Fibroblast of pulmonary artery (primary cell): Measurements from ENCODE around the gene PTPRT.

Experiments used
- DNase-seq: peaks from one replicate; pipeline ENCODE4 v3.0.0-alpha.2; 2010; ENCODE audit warnings: low read depth
- H3K4me3 ChIP-seq: replicated peaks from 2 replicates; pipeline ENCODE4 v1.5.1; 2011; ENCODE audit warnings: low read depth, mild to moderate bottlenecking, control low read depth, low read length, moderate library complexity
- TF ChIP-seq, protein P1 (sequence below): IDR thresholded peaks from 2 replicates; pipeline ENCODE4 v1.5.1; 2011; ENCODE audit warnings: mild to moderate bottlenecking, control low read depth, low read length, inconsistent platforms; ENCODE audit errors: missing control alignments

PTPRT gene

DNA sequence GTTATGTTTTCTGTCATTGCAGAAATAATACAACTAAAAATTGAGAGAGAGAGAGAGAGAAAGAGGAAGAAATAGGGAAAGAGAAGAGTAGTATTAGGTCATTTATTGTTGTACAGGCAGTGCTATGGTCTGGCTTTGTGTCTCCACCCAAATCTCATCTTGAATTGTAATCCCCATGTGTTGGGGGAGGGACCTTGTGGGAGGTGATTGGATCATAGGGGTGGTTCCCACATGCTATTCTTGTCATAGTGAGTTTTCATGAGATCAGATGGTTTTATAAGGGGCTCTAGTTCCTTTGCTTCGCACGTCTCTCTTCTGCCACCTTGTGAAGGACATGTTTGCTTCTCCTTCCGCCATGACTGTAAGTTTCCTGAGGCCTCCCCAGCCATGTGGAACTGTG, 894.1 kb downstream of the PTPRT start:
- TF ChIP-seq, protein P1, sequence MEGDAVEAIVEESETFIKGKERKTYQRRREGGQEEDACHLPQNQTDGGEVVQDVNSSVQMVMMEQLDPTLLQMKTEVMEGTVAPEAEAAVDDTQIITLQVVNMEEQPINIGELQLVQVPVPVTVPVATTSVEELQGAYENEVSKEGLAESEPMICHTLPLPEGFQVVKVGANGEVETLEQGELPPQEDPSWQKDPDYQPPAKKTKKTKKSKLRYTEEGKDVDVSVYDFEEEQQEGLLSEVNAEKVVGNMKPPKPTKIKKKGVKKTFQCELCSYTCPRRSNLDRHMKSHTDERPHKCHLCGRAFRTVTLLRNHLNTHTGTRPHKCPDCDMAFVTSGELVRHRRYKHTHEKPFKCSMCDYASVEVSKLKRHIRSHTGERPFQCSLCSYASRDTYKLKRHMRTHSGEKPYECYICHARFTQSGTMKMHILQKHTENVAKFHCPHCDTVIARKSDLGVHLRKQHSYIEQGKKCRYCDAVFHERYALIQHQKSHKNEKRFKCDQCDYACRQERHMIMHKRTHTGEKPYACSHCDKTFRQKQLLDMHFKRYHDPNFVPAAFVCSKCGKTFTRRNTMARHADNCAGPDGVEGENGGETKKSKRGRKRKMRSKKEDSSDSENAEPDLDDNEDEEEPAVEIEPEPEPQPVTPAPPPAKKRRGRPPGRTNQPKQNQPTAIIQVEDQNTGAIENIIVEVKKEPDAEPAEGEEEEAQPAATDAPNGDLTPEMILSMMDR = no peak
- H3K4me3 ChIP-seq = no peak overlapping the region
- DNase-seq = no peak

DNA sequence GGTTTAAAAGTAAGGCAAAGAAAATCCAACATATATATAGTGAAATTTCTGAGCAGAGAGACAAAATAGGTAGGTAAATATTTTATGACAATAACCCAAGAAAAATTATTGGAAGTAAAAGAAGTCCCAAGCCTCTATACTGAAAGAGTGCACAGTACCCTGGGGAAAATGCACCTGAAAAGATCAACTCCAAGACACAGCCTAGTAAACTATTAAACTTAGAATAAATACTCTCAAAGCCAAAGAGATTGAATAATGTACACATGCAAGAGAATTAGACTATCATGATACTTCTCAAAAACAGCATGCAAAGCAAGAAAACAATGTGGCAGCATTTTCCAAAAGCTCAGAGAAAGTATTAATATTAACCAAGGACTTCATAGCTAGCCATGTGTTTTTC, 894.7 kb downstream of the PTPRT start:
- no peak overlapping the region for H3K4me3 ChIP-seq
- no peak for DNase-seq
- TF ChIP-seq, protein P1 = no peak

DNA sequence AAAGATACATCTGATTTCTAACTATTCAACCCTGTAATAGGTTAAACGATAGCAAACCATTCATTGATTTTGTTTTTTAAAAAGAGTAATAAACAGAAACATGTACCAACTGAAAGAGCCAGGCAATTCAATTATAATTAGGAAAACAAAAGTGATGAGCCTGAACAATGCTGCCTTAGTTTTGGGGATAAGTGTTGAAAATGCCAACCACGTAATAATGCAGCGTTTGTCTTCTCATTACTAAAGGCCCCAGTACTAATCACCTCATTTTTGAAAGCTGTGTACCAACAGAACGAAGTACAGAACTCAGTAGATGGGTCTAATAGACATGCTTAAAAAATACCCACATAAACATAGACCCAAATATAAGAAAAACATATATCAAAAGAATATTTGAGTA, 907.9 kb downstream of the PTPRT start:
- no peak overlapping the region for H3K4me3 ChIP-seq
- DNase-seq = no peak
- TF ChIP-seq, protein P1 = no peak

DNA sequence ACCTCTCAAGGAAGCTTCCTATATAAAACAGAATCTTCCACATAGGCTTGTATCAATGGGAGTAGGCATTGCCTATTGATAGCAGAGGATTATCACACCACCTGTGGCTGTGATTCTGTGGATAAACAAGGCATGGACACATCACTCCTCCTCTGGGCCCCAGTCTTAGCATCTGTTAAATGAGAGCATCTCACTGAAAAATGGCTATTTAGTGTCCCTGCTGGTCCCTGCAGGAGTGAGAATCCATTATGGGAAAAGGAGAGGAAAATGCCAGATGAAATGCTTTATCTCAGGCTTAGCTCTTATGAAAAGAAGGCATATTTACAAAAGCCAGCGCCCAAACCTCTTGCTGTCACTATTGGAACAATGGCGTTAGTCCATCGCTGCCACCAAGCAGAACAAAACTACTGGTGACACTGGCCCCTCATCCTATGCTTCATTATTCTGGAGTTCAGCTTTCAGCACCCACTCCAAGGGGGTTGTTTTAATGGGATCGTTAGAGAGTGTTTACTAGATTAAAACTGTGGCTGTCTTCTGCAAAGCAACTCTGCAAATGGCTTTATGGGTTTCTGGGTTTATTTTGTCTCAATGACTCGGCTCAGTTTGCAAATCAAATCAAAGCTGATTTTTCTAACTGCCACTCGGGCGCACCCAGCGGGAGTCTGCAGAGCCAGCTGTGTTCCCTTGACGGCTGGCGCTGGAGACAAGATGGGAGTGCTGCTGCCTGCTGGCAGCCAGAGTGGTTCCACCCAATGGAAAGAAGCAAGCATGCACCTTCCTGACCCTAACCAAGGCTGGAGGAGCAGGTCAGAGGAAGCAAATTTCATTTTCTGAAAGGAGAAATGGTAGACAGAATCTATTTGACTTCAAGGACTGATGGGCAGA, 912.7 kb downstream of the PTPRT start:
- H3K4me3 ChIP-seq = no peak overlapping the region
- no peak for DNase-seq
- TF ChIP-seq, protein P1 = no peak

DNA sequence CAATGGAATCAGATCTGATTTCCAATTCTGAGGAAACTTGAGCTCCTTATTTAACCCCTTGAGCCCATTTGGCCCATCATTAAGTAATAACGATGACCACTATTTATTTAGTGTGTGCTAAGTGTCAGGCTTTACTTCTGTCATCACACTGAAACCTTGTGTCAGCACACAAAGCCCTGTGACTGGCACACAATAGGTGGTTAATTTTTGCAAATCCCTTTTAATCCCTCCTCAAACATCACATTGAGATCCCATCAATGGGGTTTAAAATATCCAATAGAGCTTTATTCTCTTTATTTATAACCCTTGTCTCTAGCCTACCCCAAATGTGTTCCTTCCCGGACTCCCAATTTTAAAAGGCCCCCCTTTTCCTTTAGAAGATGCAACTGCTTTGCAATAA, 914.7 kb downstream of the PTPRT start:
- H3K4me3 ChIP-seq = no peak overlapping the region
- DNase-seq = no peak
- TF ChIP-seq, protein P1 = no peak

DNA sequence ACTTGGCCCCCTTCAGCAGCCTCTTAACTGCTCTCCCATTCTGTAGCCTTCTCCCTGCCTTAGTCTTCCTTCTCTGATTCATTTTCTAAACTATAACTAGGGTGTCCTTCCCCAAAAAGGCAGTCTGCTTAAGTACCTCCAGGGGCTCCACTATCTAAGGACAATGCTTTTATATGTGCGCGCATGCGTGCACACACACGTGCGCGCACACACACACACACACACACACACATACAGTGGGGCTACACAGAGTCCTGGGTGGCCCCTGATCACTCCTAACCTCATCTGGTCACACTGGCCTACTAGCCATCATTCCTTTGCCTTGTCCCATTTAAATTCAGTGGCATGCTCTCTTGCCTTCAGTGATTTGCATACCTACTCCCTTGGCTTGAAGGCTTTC, 917.2 kb downstream of the PTPRT start:
- no peak overlapping the region for H3K4me3 ChIP-seq
- no peak for DNase-seq
- TF ChIP-seq, protein P1 = no peak

DNA sequence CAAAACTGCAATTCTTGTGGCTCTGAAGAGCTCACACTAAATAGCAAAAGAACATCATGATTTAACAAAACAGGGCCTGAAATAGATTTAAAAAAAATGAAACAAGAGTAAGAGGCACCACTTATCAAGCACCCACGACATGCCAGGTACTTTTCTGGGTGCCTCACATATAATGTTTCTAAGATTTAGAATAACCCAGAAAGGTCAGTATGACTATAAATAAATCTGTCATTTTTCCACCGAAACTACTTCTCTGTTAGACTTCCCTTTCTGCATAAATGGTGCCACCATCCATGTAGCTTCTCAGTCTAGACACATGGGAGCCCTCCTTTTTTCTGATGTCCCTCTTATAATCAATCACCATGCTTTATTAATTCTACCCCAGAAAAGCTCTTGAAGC, 919.2 kb downstream of the PTPRT start:
- DNase-seq = no peak
- H3K4me3 ChIP-seq = no peak overlapping the region
- TF ChIP-seq, protein P1 = no peak
